AG20443 (cell line): ENCODE results near the gene WDTC1.
"Not testable (repeated sequence)": the region's sequence is repeated elsewhere in the genome, so short reads cannot be mapped to it uniquely, and the experiment has no call there.

Experiments
- DNase-seq: peaks from one replicate; pipeline ENCODE4 v3.0.0; 2012; ENCODE audit warnings: low spot score, mixed read lengths

Gene WDTC1

DNA sequence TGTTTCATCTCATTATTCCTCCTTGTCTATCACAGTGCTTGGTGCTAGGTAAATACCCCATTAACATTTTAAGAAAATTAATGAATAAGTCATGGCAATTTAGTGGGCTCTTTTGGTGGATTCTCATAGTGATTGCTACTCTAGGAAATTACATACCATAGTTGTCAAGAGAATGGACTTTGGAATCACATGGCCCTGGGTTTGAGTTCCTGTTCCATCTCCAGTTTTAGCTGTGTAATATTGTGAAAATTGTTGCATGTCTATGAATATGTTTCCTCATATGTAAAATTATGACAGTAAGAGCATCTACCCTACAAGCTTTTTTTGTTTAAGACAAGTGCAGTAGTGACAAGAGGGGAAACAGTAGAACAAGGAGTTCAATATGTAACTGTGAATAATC is 20.7 kb downstream of the WDTC1 start:
- no peak for DNase-seq

DNA sequence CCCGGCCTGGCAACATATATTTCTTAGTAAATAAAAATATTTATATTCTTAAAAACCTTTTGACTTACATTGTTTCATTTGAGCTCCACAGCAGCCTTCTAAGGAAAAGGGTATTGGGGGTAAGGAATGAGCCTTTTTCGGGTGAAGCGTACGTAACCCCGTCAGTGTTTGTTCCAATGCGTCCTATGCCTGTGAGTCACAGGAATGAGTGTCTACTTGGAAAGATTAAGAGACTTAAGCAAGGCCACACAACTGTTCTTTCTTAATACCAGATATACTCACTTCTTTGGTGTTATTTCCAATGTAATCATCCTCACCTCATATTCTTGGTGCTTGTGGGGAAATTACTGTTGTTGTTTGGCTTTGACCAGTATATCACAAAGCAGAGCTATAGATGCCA is 22.7 kb downstream of the WDTC1 start:
- no peak for DNase-seq

DNA sequence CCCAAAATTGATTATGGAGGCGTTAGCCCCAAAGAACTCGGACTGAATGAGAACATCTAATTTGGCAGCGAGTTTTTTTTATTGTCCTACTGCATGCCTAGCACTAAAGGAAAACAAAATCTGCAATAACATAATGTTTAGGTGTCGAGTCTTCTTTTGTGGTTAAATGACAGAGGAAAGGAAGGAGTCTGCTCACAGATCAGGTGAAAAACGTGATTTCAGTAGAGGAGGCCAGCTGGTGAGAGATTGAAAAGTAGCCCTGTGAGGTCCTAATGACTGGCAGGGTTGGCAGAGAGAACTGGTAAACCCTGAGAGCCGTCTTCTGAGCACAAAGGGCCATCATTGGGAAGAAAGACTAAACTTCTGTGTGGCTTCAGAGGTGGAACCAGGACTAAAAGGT is 24.2 kb downstream of the WDTC1 start:
- no peak for DNase-seq

DNA sequence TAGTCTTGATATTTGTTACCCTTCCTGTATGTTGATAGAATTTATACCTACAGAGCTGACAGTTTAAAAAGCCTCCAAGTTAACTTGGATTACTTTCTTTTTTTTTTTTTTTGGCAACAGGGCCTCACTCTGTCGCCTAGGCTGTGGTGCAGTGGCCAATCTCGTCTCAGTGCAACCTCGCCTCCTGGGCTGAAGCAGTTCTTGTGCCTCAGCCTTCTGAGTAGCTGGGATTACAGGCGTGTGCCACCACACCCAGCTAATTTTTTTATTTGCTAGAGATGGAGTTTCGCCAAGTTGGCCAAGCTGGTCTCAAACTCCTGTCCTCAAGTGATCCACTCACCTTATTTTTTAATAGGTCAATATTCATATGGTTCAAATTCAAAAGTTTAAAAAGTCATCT is 32.7 kb downstream of the WDTC1 start:
- no peak for DNase-seq

DNA sequence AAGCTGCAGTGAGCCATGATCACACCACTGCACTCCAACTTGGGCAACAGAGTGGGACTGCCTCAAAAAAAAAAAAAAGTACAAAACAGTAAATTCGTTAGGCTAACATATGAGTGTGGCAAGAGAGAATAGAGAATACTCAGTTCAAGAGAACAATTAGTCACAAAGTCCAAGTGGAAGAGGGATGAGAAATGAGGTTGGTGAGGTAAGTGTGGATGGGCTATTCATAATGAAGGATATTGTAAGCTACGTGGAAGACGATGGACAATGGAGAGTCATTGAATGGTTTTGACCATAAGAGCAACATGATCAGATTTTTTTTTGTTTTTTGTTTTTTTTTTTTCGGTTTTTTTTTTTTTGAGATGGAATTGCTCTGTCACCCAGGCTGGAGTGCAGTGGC is 34.8 kb downstream of the WDTC1 start:
- DNase-seq: no peak

DNA sequence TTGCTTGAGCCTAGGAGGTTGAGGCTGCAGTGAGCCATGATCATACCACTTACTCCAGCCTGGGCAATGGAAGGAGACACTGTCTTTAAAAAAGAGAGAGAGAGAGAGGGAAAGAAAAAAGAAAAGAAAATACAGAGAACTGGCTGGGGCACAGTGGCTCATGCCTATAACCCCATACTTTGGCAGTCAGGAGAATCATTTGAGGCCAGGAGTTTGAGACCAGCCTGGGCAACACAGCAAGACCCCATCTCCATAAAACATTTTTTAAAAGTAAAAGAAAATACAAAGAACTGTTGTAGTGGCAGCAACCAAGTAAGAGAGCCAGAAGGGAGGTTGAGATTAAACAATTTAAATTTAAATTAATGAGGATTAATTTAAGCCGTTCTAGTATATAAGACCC is 39.8 kb downstream of the WDTC1 start:
- no peak for DNase-seq

DNA sequence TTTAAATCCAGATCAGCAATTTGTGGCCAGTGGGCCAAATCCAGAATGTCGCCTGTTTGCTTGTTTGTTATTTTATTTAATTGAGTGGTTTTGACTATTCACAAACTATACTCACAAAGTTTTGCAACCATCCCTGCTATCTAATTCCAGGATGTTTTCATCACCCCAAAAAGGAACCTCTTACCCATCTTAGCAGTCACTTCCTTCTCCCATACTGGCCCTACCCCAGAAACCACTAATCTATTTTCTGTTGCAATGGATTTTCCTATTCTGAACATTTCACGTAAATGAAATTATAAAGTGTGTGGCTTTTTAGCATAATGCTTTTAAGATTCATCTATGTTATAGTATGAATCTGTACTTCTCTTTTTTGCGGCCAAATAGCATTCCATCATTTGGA is 41.3 kb downstream of the WDTC1 start:
- no peak for DNase-seq

DNA sequence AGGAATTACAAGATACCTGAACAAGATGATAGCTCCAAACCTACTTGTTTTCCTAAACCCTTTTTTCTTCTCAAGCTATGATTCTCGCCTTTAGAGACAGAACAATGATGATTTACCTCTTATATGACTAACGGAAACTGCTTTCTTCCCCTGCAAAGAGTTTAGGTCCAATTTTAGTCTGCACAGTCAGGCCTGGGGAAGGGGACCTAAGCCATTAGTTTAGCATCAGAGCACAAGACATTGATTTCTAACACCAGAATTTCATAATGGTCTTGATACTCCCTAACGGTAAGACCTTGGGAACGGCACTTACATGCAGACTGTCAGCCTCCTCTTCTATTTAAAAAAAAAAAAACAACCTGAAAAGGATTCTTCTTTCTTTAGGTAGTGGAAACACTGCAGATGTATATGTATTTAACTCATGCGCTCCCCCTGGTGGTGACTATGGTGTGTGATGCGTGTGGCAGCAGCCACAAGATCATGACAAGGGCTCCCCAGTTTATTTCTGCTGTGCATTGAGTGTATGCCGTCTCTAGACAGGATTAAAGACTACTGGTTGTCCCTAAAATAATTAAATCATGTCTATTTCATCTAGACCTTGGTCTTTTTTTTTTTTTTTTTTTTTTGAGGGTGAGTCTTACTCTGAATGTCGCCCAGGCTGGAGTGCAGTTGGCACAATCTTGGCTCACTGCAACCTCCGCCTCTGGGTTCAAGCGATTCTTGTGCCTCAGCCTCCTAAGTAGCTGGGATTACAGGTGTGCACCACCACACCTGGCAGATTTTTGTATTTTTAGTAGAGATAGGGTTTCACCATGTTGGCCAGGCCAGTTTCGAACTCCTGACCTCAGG is 50.2 kb downstream of the WDTC1 start:
- peak; percentile 88 for DNase-seq

DNA sequence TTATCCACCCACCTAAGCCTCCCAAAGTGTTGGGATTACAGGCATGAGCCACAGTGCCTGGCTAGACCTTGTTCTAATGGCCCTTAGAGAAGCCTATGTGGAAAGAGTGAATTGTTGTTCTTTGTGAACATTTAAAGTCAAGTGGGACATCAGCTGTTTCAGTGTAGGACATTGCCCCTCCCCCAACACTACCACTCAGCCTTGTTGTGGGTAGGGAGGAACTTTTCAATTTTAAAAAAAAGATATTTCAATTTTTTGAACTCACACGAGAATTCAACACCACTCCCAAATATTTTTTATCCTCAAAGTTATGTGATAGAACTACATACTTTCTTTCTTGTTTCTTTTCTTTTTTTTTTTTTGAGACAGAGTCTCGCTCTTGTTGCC is 50.8 kb downstream of the WDTC1 start:
- DNase-seq: no peak

DNA sequence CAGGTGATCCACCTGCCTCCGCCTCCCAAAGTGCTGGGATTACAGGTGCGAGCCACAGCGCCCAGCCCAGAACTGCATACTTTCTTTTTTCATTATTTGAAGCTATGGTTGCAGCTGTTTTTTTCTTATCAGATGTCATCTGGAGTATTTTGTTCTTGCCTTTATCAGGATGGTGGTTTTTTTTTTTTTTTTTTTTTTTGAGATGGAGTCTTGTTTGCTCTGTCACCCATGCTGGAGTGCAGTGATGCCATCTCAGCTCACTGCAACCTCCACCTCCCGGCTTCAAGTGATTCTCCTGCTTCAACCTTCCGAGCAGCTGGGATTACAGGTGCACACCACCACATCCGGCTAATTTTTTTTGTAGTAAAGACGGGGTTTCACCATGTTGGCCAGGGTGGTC is 51.4 kb downstream of the WDTC1 start:
- DNase-seq: not testable (repeated sequence)

DNA sequence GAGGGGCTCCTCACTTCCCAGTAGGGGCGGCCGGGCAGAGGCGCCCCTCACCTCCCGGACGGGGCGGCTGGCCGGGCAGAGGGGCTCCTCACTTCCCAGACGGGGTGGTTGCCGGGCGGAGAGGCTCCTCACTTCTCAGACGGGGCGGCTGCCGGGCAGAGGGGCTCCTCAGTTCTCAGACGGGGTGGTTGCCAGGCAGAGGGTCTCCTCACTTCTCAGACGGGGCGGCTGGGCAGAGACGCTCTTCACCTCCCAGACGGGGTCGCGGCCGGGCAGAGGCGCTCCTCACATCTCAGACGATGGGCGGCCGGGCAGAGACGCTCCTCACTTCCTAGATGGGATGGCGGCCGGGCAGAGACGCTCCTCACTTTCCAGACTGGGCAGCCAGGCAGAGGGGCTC is 54.7 kb downstream of the WDTC1 start:
- not testable (repeated sequence) for DNase-seq

DNA sequence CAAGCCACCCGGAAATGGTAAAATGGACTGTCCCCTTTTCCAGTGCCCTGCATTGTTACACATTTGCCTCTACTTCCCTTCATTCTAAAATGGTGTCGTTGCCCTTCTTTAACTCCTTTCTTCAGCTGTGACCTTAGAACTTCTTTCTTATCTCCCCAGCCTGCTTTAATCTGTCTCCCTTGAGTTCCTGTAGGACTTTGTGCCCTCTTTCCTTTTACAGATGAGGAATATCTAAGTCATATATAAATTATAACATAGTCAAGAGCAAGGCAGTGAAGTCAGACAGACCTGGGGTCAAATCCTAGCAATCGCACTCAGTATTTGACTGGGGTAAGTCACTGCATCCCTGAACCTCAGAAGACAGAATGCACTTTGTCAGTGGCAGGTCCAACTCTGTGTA is 56.1 kb downstream of the WDTC1 start:
- DNase-seq: no peak

DNA sequence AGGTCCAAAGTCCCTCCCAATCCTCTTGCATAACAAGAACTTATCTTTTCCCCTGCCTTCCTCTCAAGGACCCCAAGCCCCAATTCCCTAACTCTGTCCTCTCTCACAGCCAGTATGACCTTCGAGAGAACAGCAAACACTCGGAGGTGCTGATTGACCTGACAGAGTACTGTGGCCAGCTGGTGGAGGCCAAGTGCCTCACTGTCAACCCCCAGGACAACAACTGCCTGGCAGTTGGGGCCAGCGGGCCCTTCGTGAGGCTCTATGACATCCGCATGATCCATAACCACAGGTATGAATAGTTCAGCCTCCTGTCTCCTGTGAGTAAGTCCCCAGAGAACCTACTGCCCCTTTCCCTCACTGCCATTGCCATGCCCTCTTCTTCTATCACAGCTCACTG is 57.7 kb downstream of the WDTC1 start:
- peak; percentile 52 for DNase-seq

DNA sequence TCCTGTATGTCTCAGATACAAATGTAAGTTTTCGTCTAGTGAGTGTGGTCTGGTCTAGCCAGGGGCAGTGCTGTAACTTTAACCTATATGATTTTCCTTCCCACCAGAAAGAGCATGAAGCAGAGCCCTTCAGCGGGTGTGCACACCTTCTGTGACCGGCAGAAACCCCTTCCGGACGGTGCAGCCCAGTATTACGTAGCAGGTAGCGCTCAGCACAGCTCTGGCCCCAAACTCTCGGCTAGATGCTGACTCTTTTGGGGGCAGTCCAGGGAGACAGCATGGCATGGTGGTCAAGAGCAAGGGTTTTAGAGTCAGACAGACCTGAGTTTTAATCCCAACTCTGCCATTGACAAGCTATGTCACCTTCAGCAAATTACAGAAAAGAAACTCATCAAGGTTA is 59.5 kb downstream of the WDTC1 start:
- DNase-seq: no peak

DNA sequence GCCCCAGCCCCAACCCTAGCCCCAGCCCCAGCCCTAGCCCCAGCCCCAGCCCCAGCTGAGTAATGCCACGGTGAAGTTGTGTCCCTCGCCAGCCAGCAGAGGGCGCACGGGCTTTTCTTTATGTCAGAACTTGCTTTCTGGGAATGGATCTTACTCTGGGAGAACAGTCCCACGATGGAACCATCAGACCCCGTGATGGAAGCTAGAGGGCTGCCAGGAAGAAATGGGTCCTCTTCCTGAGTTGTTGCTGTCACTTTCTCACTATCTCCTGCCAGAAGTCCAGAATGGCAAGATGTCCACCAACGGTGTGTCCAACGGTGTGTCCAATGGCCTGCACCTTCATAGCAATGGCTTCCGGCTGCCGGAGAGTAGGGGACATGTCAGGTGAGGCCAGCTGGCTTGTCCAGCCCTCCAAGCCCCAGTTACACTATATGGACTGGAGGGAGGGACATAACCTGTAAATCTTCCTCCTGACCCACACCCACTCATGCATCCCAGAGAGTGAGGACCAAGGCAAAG is 62.4 kb downstream of the WDTC1 start:
- DNase-seq: peak; percentile 83

DNA sequence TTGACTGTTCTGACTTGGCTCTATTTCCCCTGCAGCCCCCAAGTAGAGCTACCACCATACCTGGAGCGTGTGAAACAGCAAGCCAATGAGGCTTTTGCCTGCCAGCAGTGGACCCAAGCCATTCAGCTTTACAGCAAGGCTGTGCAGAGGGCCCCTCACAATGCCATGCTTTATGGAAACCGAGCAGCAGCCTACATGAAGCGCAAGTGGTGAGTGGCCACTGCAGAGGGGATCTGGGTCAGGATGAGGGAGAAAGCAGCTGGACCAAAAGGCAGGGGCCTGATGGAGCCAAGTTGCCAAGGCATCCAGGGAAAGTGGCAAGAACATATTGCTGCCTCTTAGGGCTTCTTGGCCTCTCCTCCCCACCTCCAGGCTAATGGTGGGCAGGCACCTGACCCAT is 63.5 kb downstream of the WDTC1 start:
- DNase-seq: no peak

DNA sequence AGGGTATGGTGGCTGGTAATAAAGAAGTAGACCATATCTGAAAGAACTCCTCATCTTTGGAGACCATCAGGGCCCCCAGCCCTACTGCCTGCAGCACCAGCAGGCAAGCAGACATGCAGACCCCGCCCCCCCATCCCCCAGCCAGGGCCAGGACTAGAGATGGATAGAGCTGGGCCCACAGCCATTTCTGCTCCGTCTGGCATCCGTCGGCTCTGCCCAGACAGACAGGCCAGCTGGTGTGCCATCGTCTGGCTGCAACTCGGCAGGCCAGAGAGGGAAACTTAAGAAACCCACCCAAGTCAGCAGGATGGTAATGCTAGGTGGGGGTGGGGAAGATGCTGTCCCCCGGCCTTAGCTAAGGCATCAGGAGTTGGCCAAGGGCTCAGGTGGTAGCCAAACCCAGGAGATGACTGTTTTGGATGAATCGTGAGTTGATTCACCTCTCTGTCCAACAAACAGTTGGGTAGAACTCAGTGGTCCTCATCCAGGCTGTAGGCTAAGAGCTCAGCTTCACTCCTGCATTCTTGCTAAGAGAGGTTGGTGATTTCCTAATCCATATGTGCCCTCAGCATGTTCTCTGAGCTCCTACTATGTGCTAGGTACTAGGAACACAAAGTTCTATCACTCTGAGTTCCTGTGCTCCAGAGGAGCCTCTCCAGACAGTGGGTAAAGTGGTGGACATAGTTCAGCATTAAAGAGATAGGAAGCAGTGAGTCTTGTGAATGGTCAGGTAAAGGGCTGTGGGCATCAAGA is 64.4 kb downstream of the WDTC1 start:
- DNase-seq: peak; percentile 25

DNA sequence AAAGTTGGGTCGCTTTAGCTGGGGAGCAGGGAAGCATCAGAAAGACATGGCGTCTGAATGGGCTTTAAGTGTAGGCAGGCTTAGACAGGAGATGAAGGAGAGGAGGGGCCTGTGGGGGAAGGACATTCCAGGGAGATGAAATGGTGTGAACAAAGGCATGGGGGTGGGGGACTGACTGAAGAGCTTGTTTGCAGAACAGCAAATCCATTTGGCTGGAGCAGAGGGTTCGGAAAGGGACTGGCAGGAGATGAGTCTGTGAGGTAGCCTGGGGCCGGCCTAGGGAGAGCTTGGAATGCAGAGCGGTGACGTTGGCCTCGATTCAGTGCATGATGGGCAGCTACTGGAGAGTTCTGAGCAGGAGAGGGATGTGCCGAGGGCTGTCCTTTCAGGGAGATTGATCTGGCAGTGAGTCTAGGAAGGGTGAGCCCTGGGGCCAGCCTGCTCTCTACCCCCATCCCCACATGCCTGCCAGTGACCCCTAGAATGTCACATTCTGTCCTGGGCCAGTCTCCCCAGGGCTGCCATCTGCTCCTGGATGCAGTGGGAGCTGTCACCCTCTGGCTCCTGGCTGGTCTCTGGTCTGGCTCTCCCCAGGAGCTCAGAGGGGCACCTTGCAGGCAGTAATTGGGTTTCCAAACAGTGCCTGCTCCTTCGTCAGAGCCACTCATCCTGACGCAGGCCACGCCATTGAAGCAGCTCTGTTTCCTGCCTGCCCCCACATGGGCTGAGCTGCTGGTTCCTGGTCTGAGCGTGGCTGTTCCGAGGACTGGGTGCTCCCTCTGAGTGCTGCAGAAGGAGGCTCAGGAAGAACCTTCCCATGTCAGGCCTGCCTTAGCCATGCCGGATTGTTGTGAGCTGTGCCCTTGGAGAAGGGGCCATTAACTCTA is 65.2 kb downstream of the WDTC1 start:
- peak; percentile 96 for DNase-seq

DNA sequence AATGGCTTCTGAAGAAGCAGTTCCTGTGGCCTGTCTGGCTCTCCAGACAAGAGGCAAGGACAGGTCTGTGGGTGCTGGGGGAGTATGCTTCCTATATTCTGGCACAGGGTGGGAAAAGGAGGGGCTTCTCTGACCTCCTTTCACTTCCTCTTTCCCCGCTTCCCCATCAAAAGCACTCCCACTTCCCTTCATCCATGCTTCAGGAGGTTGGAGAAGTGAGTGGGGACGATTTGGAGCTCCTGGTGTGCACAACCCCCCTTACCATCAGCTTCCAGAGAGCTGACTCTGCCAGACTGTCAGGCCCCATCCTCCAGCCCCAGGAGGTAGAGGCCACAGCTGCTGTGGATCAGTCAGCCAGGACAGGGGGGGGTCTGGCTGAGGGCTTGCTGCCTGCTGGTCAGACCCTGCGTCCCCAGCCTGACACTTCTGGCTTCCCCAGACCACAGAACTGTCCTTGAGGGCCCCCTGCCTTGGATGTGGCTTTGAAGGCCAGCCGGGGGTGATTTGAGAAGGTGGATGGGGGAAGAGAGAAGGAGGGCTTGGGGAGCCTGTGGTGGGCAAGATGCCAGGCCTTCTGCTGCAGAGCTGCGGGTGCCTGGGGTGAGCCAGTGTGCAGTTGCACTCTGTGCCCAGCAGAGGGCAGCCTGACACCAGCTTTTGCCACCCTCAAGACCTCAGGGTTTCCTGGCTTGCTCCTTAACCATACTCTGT is 66.1 kb downstream of the WDTC1 start:
- DNase-seq: peak; percentile 92

DNA sequence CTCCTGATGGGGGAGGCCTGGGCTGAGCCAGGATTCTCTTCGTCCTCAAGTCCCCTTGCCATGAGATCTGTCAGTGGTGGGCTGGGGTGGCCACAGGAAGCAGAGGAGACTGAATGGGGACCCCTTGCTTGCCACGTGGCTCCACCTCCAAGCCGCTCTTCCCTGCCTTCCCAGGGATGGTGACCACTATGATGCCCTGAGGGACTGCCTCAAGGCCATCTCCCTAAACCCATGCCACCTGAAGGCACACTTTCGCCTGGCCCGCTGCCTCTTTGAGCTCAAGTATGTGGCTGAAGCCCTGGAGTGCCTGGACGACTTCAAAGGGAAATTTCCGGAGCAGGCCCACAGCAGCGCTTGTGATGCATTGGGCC is 66.6 kb downstream of the WDTC1 start:
- no peak for DNase-seq

DNA sequence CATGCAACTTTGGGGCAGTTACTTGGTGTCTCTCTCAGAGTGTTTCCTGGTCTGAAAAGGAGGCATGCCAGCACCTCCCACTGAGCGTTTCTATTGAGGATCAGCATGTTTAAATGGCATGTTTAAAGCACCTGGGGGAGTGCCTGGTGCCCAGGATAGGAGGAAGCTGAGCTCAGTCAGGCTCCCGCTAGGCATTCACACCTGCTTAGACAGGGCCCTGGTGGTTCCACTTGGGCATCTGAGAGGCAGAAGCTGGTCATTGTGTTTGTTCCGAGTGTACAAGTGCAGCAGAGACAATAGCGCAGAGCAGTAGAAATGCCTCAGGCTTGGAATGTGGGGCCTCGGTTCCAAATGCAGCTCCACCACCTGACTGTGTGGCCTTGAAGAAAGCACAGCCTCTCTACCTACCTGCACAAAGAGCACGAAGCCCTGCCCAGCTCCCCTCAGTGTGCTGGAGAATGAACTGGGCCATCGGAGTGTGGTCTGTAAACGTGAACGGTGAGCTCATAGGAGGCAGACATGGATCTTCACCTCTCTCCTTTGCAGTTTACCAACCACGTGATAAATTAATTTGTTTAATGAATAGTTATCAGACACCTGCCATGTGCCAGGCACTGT is 67.3 kb downstream of the WDTC1 start:
- no peak for DNase-seq
